GM23338 (cell line): ENCODE measurements around the gene UBE2D1. TPM values are rescaled to one million over a fixed set of nuclear protein-coding genes. Genes with fewer than 3 reads are reported as not detected.

ENCODE experiments used
- ATAC-seq: fragments of 200-7000 bp; cut with Tn5 transposase; 3 replicates; pipeline ENCODE4 v1.9.1; 2020
- DNase-seq: peaks from one replicate; pipeline ENCODE4 v3.0.0-alpha.2; 2015; ENCODE audit warnings: low spot score
- H2AFZ ChIP-seq: fragments of 200-600 bp; sonication (generic); 2 replicates; pipeline ENCODE4 v1.8.0; 2016; ENCODE audit warnings: antibody characterized with exemption, mild to moderate bottlenecking, moderate library complexity
- H3F3A ChIP-seq: fragments of 200-600 bp; sonication (generic); replicated peaks from 2 replicates; pipeline ENCODE4 v1.8.0; 2017; ENCODE audit warnings: antibody characterized with exemption, mixed run types, low read depth
- H3K27ac ChIP-seq: fragments of 200-600 bp; sonication (generic); 2 replicates; pipeline ENCODE4 v1.6.1; 2016; ENCODE audit warnings: low read depth
- H3K27me3 ChIP-seq: fragments of 200-600 bp; sonication (generic); 2 replicates; pipeline ENCODE4 v1.8.0; 2016; ENCODE audit warnings: mild to moderate bottlenecking, mixed run types, moderate library complexity; ENCODE audit not compliant: insufficient read depth
- H3K36me3 ChIP-seq: fragments of 200-600 bp; sonication (generic); 2 replicates; pipeline ENCODE4 v1.8.0; 2016; ENCODE audit warnings: mild to moderate bottlenecking; ENCODE audit not compliant: insufficient read depth
- H3K4me1 ChIP-seq: fragments of 200-600 bp; sonication (generic); 2 replicates; pipeline ENCODE4 v1.8.0; 2016; ENCODE audit warnings: mild to moderate bottlenecking, moderate library complexity; ENCODE audit not compliant: insufficient read depth
- H3K4me2 ChIP-seq: fragments of 200-600 bp; sonication (generic); 2 replicates; pipeline ENCODE4 v1.7.1; 2017; ENCODE audit warnings: mixed run types
- H3K4me3 ChIP-seq: fragments of 200-600 bp; sonication (generic); 2 replicates; pipeline ENCODE4 v1.6.1; 2016; ENCODE audit warnings: mixed run types
- H3K79me2 ChIP-seq: fragments of 200-600 bp; sonication (generic); replicated peaks from 2 replicates; pipeline ENCODE4 v1.8.0; 2017; ENCODE audit warnings: mild to moderate bottlenecking; ENCODE audit not compliant: insufficient read depth
- H3K9me2 ChIP-seq: fragments of 200-600 bp; sonication (generic); 2 replicates; pipeline ENCODE4 v1.8.0; 2017; ENCODE audit not compliant: insufficient read depth
- H4K20me1 ChIP-seq: fragments of 200-600 bp; sonication (generic); replicated peaks from 2 replicates; pipeline ENCODE4 v1.8.0; 2017; ENCODE audit warnings: mild to moderate bottlenecking; ENCODE audit not compliant: insufficient read depth
- H3K27ac Mint-ChIP-seq: 2 replicates; pipeline ENCODE4 v1.8.0; 2020; ENCODE audit warnings: inconsistent platforms, mild to moderate bottlenecking, moderate library complexity, mixed read lengths
- H3K27me3 Mint-ChIP-seq: 3 replicates; pipeline ENCODE4 v1.8.0; 2022; ENCODE audit warnings: low read depth, mild to moderate bottlenecking, moderate library complexity, mixed read lengths, inconsistent platforms; ENCODE audit not compliant: insufficient read depth, poor library complexity
- H3K36me3 Mint-ChIP-seq: 3 replicates; pipeline ENCODE4 v1.8.0; 2021; ENCODE audit warnings: low read depth, mild to moderate bottlenecking, inconsistent platforms, moderate library complexity, mixed read lengths
- H3K4me1 Mint-ChIP-seq: 3 replicates; pipeline ENCODE4 v1.8.0; 2020; ENCODE audit warnings: mild to moderate bottlenecking, inconsistent platforms, mixed read lengths
- H3K4me3 Mint-ChIP-seq: 3 replicates; pipeline ENCODE4 v1.8.0; 2021; ENCODE audit warnings: moderate library complexity, mild to moderate bottlenecking, inconsistent platforms, mixed read lengths
- H3K9me3 Mint-ChIP-seq: 3 replicates; pipeline ENCODE4 v1.8.0; 2020; ENCODE audit warnings: moderate library complexity, mild to moderate bottlenecking, inconsistent platforms, mixed read lengths
- CTCF ChIP-seq, 2 experiments: fragments of 200-600 bp in 1 of 2; sonication (generic) in 1 of 2; conservative IDR thresholded peaks; 2 replicates each; pipeline versions ENCODE4 v1.5.1 to v1.6.1; 2016 to 2017; ENCODE audit warnings: antibody characterized with exemption in 2 of 2, low read depth in 2 of 2, mild to moderate bottlenecking in 2 of 2, moderate library complexity in 1 of 2
- EZH2 ChIP-seq: fragments of 200-600 bp; sonication (generic); IDR thresholded peaks from one replicate; pipeline ENCODE4 v1.8.0; 2017; ENCODE audit warnings: antibody characterized with exemption, mild to moderate bottlenecking, low read depth; ENCODE audit not compliant: unreplicated experiment
- EZH2phosphoT487 ChIP-seq: fragments of 200-600 bp; sonication (generic); IDR thresholded peaks from one replicate; pipeline ENCODE4 v1.8.1; 2018; ENCODE audit warnings: antibody characterized with exemption; ENCODE audit not compliant: unreplicated experiment
- JUNB ChIP-seq: IDR thresholded peaks from one replicate; pipeline ENCODE4 v1.6.1; 2016; ENCODE audit warnings: antibody characterized with exemption; ENCODE audit not compliant: unreplicated experiment
- NANOG ChIP-seq: IDR thresholded peaks from 2 replicates; pipeline ENCODE4 v1.6.1; 2016; ENCODE audit warnings: antibody characterized with exemption, borderline replicate concordance
- POLR2AphosphoS5 ChIP-seq: IDR thresholded peaks from 2 replicates; pipeline ENCODE4 v1.6.1; 2016; ENCODE audit warnings: antibody characterized with exemption, low read depth
- STAT1 ChIP-seq: IDR thresholded peaks from one replicate; pipeline ENCODE4 v1.6.1; 2016; ENCODE audit warnings: antibody characterized with exemption; ENCODE audit not compliant: unreplicated experiment
- ZNF114 ChIP-seq: fragments of 250-450 bp; sonication (Bioruptor Pico); IDR thresholded peaks from 2 replicates; pipeline ENCODE4 v1.5.0; 2020; ENCODE audit warnings: mild to moderate bottlenecking, moderate library complexity
- ZNF331 ChIP-seq: fragments of 250-450 bp; sonication (Bioruptor Pico); IDR thresholded peaks from 2 replicates; pipeline ENCODE4 v1.5.0; 2020; ENCODE audit warnings: low read depth, mild to moderate bottlenecking, moderate library complexity
- ZNF462 ChIP-seq: fragments of 250-450 bp; sonication (Bioruptor Pico); IDR thresholded peaks from 2 replicates; pipeline ENCODE4 v1.5.0; 2020; ENCODE audit warnings: mild to moderate bottlenecking, moderate library complexity
- polyA plus RNA-seq: library from polyadenylated mRNA; unstranded; fragments of >200 nt; fragmentation: Nextera tagmentation; extraction: Ambion mirVana; gene quantifications from 2 replicates; pipeline ENCODE4 v1.2.1, GENCODE V29; 2016
- total RNA-seq: library from RNA; depleted of rRNA; stranded (reverse); fragments of >200 nt; shearing (Covaris generic); gene quantifications from 2 replicates; pipeline ENCODE4 v1.2.3, GENCODE V29; 2014

Gene UBE2D1
- total and polyA plus RNA-seq, 2 experiments from 2014 or later: 39.5 to 64.9 TPM

GRCh38 chr10:58384095-58384494, 49.3 kb downstream of the UBE2D1 start:
- peaks cover 8% of the 10 kb centered on the region for H3K27me3 Mint-ChIP-seq
- Histone ChIP-seq H2AFZ (peak overlapping the region; percentile 90), H4K20me1 (peaks cover 11% of the 10 kb centered on the region), H3K36me3 (peaks cover 19% of the 10 kb centered on the region), H3K27me3 (no peaks in the 10 kb centered on the region), H3K79me2 (peaks cover 37% of the 10 kb centered on the region), H3K4me3 (peak overlapping the region; percentile 97), H3K9me2 (0 out of 2 replicates have a peak, but pooled peaks cover 4% of the 10 kb centered on the region), H3K4me2 (peak overlapping the region; percentile 77), H3K27ac (no peak overlapping the region), H3K4me1 (peaks cover 14% of the 10 kb centered on the region), H3F3A (no peaks in the 10 kb centered on the region)
- H3K27ac Mint-ChIP-seq: no peak overlapping the region
- no peaks in the 10 kb centered on the region for H3K9me3 Mint-ChIP-seq
- no peak for DNase-seq
- TF ChIP-seq POLR2AphosphoS5 (no peak), EZH2phosphoT487 (no peak), CTCF (conservative IDR thresholded peaks at IDR 0.05; ENCODE audit: low read depth in 2 of 2) (no peak)
- H3K36me3 Mint-ChIP-seq: peaks cover 33% of the 10 kb centered on the region
- H3K4me3 Mint-ChIP-seq: peak overlapping the region; percentile 100; the same call in 2 of the 3 replicates
- no peak for ATAC-seq
- H3K4me1 Mint-ChIP-seq: peaks cover 8% of the 10 kb centered on the region

- H3K27ac ChIP-seq: no peak overlapping the region; the same call in 1 of the 2 replicates
- H3K4me3 ChIP-seq: peak overlapping the region; percentile 97
- no peak for ATAC-seq
- H3K4me3 Mint-ChIP-seq: peak overlapping the region; percentile 100
- H3K27ac Mint-ChIP-seq: peak overlapping the region; percentile 62; the same call in 1 of the 2 replicates
- peak overlapping the region; percentile 77 for H3K4me2 ChIP-seq
- H3K4me1 Mint-ChIP-seq: peaks cover 8% of the 10 kb centered on the region
- H4K20me1 ChIP-seq: peaks cover 12% of the 10 kb centered on the region
- no peaks in the 10 kb centered on the region for H3K9me3 Mint-ChIP-seq
- no peaks in the 10 kb centered on the region for H3K27me3 ChIP-seq
- peaks cover 40% of the 10 kb centered on the region for H3K79me2 ChIP-seq
- H3K4me1 ChIP-seq: peaks cover 14% of the 10 kb centered on the region
- H2AFZ ChIP-seq: peak overlapping the region; percentile 90
- no peaks in the 10 kb centered on the region for H3F3A ChIP-seq
- no peak for DNase-seq
- H3K27me3 Mint-ChIP-seq: peaks cover 8% of the 10 kb centered on the region
- H3K9me2 ChIP-seq: 0 out of 2 replicates have a peak, but pooled peaks cover 2% of the 10 kb centered on the region
- peaks cover 38% of the 10 kb centered on the region for H3K36me3 Mint-ChIP-seq
- peaks cover 24% of the 10 kb centered on the region for H3K36me3 ChIP-seq
- TF ChIP-seq ZNF462 (CRISPR knock-in tag) (no peak), ZNF114 (CRISPR knock-in tag) (no peak), JUNB (no peak), ZNF331 (no peak), CTCF (conservative IDR thresholded peaks at IDR 0.05; ENCODE audit: low read depth in 2 of 2) (no peak), POLR2AphosphoS5 (no peak), EZH2 (no peak), NANOG (no peak), STAT1 (no peak)
Measured at GRCh38 chr10:58384544-58384998, 49.8 kb downstream of the UBE2D1 start.
